ENCODE measurements around the gene SHB.

SHB gene

GRCh38 chr9:37996819-37997217, 72.2 kb downstream of the SHB start:
- Histone ChIP-seq H3K14ac (ENCODE audit: low read length) (no peak overlapping the region), H3K23ac (ENCODE audit: low read length) (no peak overlapping the region), H4K12ac (ENCODE audit: low read depth, low read length) (no peak overlapping the region), H3K79me2 (ENCODE audit: control insufficient read depth, insufficient read depth, low read length, poor library complexity) (no peaks in the 10 kb centered on the region), H3K36me3 (ENCODE audit: control insufficient read depth in 1 of 2, insufficient read depth in 2 of 2, low read length in 2 of 2) (peaks cover 15 to 28% of the 10 kb centered on the region in 2 experiments), H3K18ac (ENCODE audit: low read length) (no peak overlapping the region), H4K91ac (ENCODE audit: low read depth, low read length) (no peak overlapping the region), H3K79me1 (ENCODE audit: low read length) (peaks cover 2% of the 10 kb centered on the region), H2BK120ac (ENCODE audit: insufficient read depth, low read length, poor library complexity) (no peak overlapping the region), H3K4me3 (ENCODE audit: low read depth, low read length) (no peak overlapping the region), H2AFZ (ENCODE audit: insufficient read depth, low read length, poor library complexity) (no peak overlapping the region), H2AK5ac (ENCODE audit: low read length) (no peak overlapping the region), H3K4me1 (ENCODE audit: control insufficient read depth in 1 of 2, insufficient read depth in 2 of 2, low read length in 2 of 2) (peaks cover 3 to 16% of the 10 kb centered on the region in 2 experiments), H4K8ac (ENCODE audit: low read depth, low read length) (no peak overlapping the region), H3K4me2 (ENCODE audit: low read length) (no peak overlapping the region), H3K27me3 (ENCODE audit: insufficient read depth, low read length) (no peaks in the 10 kb centered on the region), H2BK12ac (ENCODE audit: low read length) (no peak overlapping the region), H3K27ac (ENCODE audit: low read depth, low read length) (no peak overlapping the region), H3K9me3 (ENCODE audit: insufficient read depth, low read depth, low read length) (peaks cover 4% of the 10 kb centered on the region), H3K9ac (ENCODE audit: low read length) (no peak overlapping the region), H3K4ac (ENCODE audit: low read depth, low read length) (no peak overlapping the region), H2BK5ac (ENCODE audit: low read depth, low read length, poor library complexity) (no peak overlapping the region)
- WGBS (ENCODE audit: extremely low coverage, insufficient coverage, insufficient read length) = no CpG with 5 or more reads among the region's 4 CpGs
- DNase-seq = no peak

GRCh38 chr9:37995961-37996818, 72.8 kb downstream of the SHB start:
- H2AK5ac ChIP-seq (ENCODE audit: low read length) = no peak overlapping the region
- no peak overlapping the region for H2AFZ ChIP-seq (ENCODE audit: insufficient read depth, low read length, poor library complexity)
- H4K12ac ChIP-seq (ENCODE audit: low read depth, low read length) = no peak overlapping the region
- H3K4me3 ChIP-seq (ENCODE audit: low read depth, low read length) = no peak overlapping the region
- H3K4ac ChIP-seq (ENCODE audit: low read depth, low read length) = no peak overlapping the region
- H3K9me3 ChIP-seq (ENCODE audit: insufficient read depth, low read depth, low read length) = peaks cover 4% of the 10 kb centered on the region
- no peak overlapping the region for H4K8ac ChIP-seq (ENCODE audit: low read depth, low read length)
- no peak overlapping the region for H3K4me2 ChIP-seq (ENCODE audit: low read length)
- no peak overlapping the region for H4K91ac ChIP-seq (ENCODE audit: low read depth, low read length)
- no peak overlapping the region for H3K18ac ChIP-seq (ENCODE audit: low read length)
- no peak overlapping the region for H2BK12ac ChIP-seq (ENCODE audit: low read length)
- no peak overlapping the region for H2BK5ac ChIP-seq (ENCODE audit: low read depth, low read length, poor library complexity)
- H3K27ac ChIP-seq (ENCODE audit: low read depth, low read length) = no peak overlapping the region
- H3K23ac ChIP-seq (ENCODE audit: low read length) = no peak overlapping the region
- no peak for DNase-seq
- H2BK120ac ChIP-seq (ENCODE audit: insufficient read depth, low read length, poor library complexity) = no peak overlapping the region
- no peaks in the 10 kb centered on the region for H3K79me2 ChIP-seq (ENCODE audit: control insufficient read depth, insufficient read depth, low read length, poor library complexity)
- H3K79me1 ChIP-seq (ENCODE audit: low read length) = peaks cover 2% of the 10 kb centered on the region
- H3K14ac ChIP-seq (ENCODE audit: low read length) = no peak overlapping the region
- no peaks in the 10 kb centered on the region for H3K27me3 ChIP-seq (ENCODE audit: insufficient read depth, low read length)
- peaks cover 0 to 13% of the 10 kb centered on the region in 2 experiments for H3K4me1 ChIP-seq (ENCODE audit: control insufficient read depth in 1 of 2, insufficient read depth in 2 of 2, low read length in 2 of 2)
- peaks cover 12 to 25% of the 10 kb centered on the region in 2 experiments for H3K36me3 ChIP-seq (ENCODE audit: control insufficient read depth in 1 of 2, insufficient read depth in 2 of 2, low read length in 2 of 2)
- H3K9ac ChIP-seq (ENCODE audit: low read length) = no peak overlapping the region
- no CpG with 5 or more reads among the region's 5 CpGs for WGBS (ENCODE audit: extremely low coverage, insufficient coverage, insufficient read length)

GRCh38 chr9:37995348-37995737, 73.7 kb downstream of the SHB start:
- Histone ChIP-seq H2BK5ac (ENCODE audit: low read depth, low read length, poor library complexity) (no peak overlapping the region), H2BK120ac (ENCODE audit: insufficient read depth, low read length, poor library complexity) (no peak overlapping the region), H3K4me3 (ENCODE audit: low read depth, low read length) (no peak overlapping the region), H3K9me3 (ENCODE audit: insufficient read depth, low read depth, low read length) (peaks cover 3% of the 10 kb centered on the region), H3K79me1 (ENCODE audit: low read length) (peaks cover 2% of the 10 kb centered on the region), H3K18ac (ENCODE audit: low read length) (no peak overlapping the region), H4K12ac (ENCODE audit: low read depth, low read length) (no peak overlapping the region), H3K4me1 (ENCODE audit: control insufficient read depth in 1 of 2, insufficient read depth in 2 of 2, low read length in 2 of 2) (peaks cover 2 to 10% of the 10 kb centered on the region in 2 experiments), H3K27ac (ENCODE audit: low read depth, low read length) (no peak overlapping the region), H3K4ac (ENCODE audit: low read depth, low read length) (peak overlapping the region; percentile 23), H2AFZ (ENCODE audit: insufficient read depth, low read length, poor library complexity) (no peak overlapping the region), H2AK5ac (ENCODE audit: low read length) (no peak overlapping the region), H3K79me2 (ENCODE audit: control insufficient read depth, insufficient read depth, low read length, poor library complexity) (no peaks in the 10 kb centered on the region), H3K23ac (ENCODE audit: low read length) (no peak overlapping the region), H3K9ac (ENCODE audit: low read length) (no peak overlapping the region), H4K91ac (ENCODE audit: low read depth, low read length) (no peak overlapping the region), H4K8ac (ENCODE audit: low read depth, low read length) (no peak overlapping the region), H3K36me3 (ENCODE audit: control insufficient read depth in 1 of 2, insufficient read depth in 2 of 2, low read length in 2 of 2) (peaks cover 13 to 23% of the 10 kb centered on the region in 2 experiments), H3K4me2 (ENCODE audit: low read length) (no peak overlapping the region), H3K14ac (ENCODE audit: low read length) (no peak overlapping the region), H2BK12ac (ENCODE audit: low read length) (no peak overlapping the region), H3K27me3 (ENCODE audit: insufficient read depth, low read length) (no peaks in the 10 kb centered on the region)
- WGBS (ENCODE audit: extremely low coverage, insufficient coverage, insufficient read length) = no CpG with 5 or more reads among the region's 6 CpGs
- DNase-seq = no peak

- H3K4me1 ChIP-seq (ENCODE audit: control insufficient read depth in 1 of 2, insufficient read depth in 2 of 2, low read length in 2 of 2) = peaks cover 6 to 10% of the 10 kb centered on the region in 2 experiments
- H3K27ac ChIP-seq (ENCODE audit: low read depth, low read length) = no peak overlapping the region
- H3K36me3 ChIP-seq (ENCODE audit: control insufficient read depth in 1 of 2, insufficient read depth in 2 of 2, low read length in 2 of 2) = peaks cover 13 to 18% of the 10 kb centered on the region in 2 experiments
- no peak overlapping the region for H4K91ac ChIP-seq (ENCODE audit: low read depth, low read length)
- H2BK120ac ChIP-seq (ENCODE audit: insufficient read depth, low read length, poor library complexity) = no peak overlapping the region
- no peak overlapping the region for H2AK5ac ChIP-seq (ENCODE audit: low read length)
- H2AFZ ChIP-seq (ENCODE audit: insufficient read depth, low read length, poor library complexity) = no peak overlapping the region
- peaks cover 2% of the 10 kb centered on the region for H3K79me1 ChIP-seq (ENCODE audit: low read length)
- no peak overlapping the region for H3K4me3 ChIP-seq (ENCODE audit: low read depth, low read length)
- no peaks in the 10 kb centered on the region for H3K79me2 ChIP-seq (ENCODE audit: control insufficient read depth, insufficient read depth, low read length, poor library complexity)
- H2BK5ac ChIP-seq (ENCODE audit: low read depth, low read length, poor library complexity) = no peak overlapping the region
- no peak overlapping the region for H2BK12ac ChIP-seq (ENCODE audit: low read length)
- H3K4me2 ChIP-seq (ENCODE audit: low read length) = no peak overlapping the region
- no peak overlapping the region for H3K4ac ChIP-seq (ENCODE audit: low read depth, low read length)
- H3K18ac ChIP-seq (ENCODE audit: low read length) = no peak overlapping the region
- no peak overlapping the region for H4K8ac ChIP-seq (ENCODE audit: low read depth, low read length)
- no peaks in the 10 kb centered on the region for H3K27me3 ChIP-seq (ENCODE audit: insufficient read depth, low read length)
- no peak overlapping the region for H3K9ac ChIP-seq (ENCODE audit: low read length)
- H3K14ac ChIP-seq (ENCODE audit: low read length) = no peak overlapping the region
- DNase-seq = peak; percentile 40 to 51
- WGBS (ENCODE audit: extremely low coverage, insufficient coverage, insufficient read length) = no CpG with 5 or more reads among the region's 15 CpGs
- H3K9me3 ChIP-seq (ENCODE audit: insufficient read depth, low read depth, low read length) = no peaks in the 10 kb centered on the region
- no peak overlapping the region for H3K23ac ChIP-seq (ENCODE audit: low read length)
- no peak overlapping the region for H4K12ac ChIP-seq (ENCODE audit: low read depth, low read length)
Measured at GRCh38 chr9:37994639-37995347, 74.2 kb downstream of the SHB start.
